HepG2 (cell line): ENCODE data around the gene LOC128125822.
A peak's percentile ranks its signal among the peaks of the same experiment; 100 is the strongest.

Experiments
- HOXD1 ChIP-seq: sonication (generic); formaldehyde crosslinking; IDR thresholded peaks from 2 replicates; pipeline ENCODE4 v1.5.0; 2020; ENCODE audit warnings: missing genetic modification reagents
- PRDM10 ChIP-seq: sonication (generic); formaldehyde crosslinking; IDR thresholded peaks from 2 replicates; pipeline ENCODE4 v1.4.0; 2020; ENCODE audit warnings: low read depth, missing genetic modification reagents
- ZNF234 ChIP-seq: sonication (generic); formaldehyde crosslinking; conservative IDR thresholded peaks from 2 replicates; pipeline ENCODE4 v1.5.1; 2020; ENCODE audit warnings: mild to moderate bottlenecking, missing genetic modification reagents
- ZNF235 ChIP-seq: sonication (generic); formaldehyde crosslinking; IDR thresholded peaks from 2 replicates; pipeline ENCODE4 v1.8.1; 2023; ENCODE audit warnings: mild to moderate bottlenecking, missing genetic modification reagents, borderline replicate concordance
- ZNF841 ChIP-seq: sonication (generic); formaldehyde crosslinking; IDR thresholded peaks from 2 replicates; pipeline ENCODE4 v1.8.1; 2023; ENCODE audit warnings: missing genetic modification reagents, borderline replicate concordance
- TF ChIP-seq, protein P1 (sequence below): sonication (generic); formaldehyde crosslinking; IDR thresholded peaks from 2 replicates; pipeline ENCODE4 v1.5.1; 2020; ENCODE audit warnings: mild to moderate bottlenecking, missing genetic modification reagents, borderline replicate concordance
- TF ChIP-seq, protein P2 (sequence below): sonication (generic); formaldehyde crosslinking; IDR thresholded peaks from 2 replicates; pipeline ENCODE4 v1.4.0; 2020; ENCODE audit warnings: missing genetic modification reagents
- TF ChIP-seq, protein P3 (sequence below): sonication (generic); formaldehyde crosslinking; IDR thresholded peaks from 2 replicates; pipeline ENCODE4 v1.4.0; 2020; ENCODE audit warnings: mild to moderate bottlenecking, missing genetic modification reagents

The LOC128125822 gene

DNA sequence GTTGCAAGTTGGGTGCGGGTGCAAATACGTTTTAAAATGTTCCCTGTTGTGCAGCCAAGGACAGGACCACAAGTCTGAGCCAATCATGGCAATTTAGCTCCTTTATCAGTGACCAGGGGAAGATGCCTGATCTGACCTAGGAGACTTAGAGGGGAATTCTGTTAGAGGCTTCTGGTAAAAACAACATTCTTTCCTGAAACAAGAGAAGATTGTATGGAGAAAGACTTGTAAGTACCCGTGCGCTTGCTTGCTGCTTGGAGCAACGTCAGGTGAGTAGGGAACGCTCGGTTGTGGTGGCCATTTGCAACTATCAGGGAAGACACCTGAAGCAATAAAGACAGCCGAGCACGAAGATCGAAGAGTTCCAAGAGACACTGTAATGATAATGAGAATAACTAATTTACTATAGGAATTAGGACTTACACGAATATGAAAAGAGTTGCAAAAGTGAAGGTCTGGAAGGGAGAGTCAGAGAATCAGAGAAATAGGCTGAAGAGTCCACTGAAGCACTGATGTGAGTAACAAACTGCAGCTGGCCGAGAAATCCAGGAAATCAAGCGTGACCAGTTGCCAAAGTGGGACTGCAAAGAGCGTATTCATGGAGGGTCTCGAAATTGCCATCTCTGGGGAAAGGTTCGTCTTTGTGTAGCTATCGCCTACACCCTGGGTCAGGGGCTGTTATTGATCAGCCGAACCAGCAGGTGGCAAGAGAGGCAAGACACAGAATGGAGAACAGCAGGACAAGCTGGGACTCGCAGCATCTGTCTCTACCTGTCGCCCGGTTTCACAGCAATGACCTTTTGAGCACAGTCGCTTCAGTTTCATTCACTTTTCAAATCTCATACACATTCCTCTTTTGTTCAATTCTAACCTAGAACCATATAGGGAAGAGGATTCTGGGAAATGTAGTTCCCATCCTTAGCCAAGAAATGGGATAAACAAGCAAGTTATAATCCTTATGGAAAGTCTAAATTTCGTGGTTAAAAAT, 26.1 kb downstream of the LOC128125822 start (continued):
- TF ChIP-seq, protein P1, sequence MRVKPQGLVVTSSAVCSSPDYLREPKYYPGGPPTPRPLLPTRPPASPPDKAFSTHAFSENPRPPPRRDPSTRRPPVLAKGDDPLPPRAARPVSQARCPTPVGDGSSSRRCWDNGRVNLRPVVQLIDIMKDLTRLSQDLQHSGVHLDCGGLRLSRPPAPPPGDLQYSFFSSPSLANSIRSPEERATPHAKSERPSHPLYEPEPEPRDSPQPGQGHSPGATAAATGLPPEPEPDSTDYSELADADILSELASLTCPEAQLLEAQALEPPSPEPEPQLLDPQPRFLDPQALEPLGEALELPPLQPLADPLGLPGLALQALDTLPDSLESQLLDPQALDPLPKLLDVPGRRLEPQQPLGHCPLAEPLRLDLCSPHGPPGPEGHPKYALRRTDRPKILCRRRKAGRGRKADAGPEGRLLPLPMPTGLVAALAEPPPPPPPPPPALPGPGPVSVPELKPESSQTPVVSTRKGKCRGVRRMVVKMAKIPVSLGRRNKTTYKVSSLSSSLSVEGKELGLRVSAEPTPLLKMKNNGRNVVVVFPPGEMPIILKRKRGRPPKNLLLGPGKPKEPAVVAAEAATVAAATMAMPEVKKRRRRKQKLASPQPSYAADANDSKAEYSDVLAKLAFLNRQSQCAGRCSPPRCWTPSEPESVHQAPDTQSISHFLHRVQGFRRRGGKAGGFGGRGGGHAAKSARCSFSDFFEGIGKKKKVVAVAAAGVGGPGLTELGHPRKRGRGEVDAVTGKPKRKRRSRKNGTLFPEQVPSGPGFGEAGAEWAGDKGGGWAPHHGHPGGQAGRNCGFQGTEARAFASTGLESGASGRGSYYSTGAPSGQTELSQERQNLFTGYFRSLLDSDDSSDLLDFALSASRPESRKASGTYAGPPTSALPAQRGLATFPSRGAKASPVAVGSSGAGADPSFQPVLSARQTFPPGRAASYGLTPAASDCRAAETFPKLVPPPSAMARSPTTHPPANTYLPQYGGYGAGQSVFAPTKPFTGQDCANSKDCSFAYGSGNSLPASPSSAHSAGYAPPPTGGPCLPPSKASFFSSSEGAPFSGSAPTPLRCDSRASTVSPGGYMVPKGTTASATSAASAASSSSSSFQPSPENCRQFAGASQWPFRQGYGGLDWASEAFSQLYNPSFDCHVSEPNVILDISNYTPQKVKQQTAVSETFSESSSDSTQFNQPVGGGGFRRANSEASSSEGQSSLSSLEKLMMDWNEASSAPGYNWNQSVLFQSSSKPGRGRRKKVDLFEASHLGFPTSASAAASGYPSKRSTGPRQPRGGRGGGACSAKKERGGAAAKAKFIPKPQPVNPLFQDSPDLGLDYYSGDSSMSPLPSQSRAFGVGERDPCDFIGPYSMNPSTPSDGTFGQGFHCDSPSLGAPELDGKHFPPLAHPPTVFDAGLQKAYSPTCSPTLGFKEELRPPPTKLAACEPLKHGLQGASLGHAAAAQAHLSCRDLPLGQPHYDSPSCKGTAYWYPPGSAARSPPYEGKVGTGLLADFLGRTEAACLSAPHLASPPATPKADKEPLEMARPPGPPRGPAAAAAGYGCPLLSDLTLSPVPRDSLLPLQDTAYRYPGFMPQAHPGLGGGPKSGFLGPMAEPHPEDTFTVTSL (CRISPR knock-in tag), result no peak; the same call in 1 of the 2 replicates
- TF ChIP-seq PRDM10 (CRISPR knock-in tag) (0 out of 2 replicates have a peak, but pooled peaks have one; percentile 53), ZNF234 (CRISPR knock-in tag) (no peak), HOXD1 (CRISPR knock-in tag) (no peak), ZNF841 (CRISPR knock-in tag) (no peak), ZNF235 (no peak)
- TF ChIP-seq, protein P2, sequence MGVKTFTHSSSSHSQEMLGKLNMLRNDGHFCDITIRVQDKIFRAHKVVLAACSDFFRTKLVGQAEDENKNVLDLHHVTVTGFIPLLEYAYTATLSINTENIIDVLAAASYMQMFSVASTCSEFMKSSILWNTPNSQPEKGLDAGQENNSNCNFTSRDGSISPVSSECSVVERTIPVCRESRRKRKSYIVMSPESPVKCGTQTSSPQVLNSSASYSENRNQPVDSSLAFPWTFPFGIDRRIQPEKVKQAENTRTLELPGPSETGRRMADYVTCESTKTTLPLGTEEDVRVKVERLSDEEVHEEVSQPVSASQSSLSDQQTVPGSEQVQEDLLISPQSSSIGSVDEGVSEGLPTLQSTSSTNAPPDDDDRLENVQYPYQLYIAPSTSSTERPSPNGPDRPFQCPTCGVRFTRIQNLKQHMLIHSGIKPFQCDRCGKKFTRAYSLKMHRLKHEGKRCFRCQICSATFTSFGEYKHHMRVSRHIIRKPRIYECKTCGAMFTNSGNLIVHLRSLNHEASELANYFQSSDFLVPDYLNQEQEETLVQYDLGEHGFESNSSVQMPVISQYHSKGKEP (CRISPR knock-in tag), result no peak
- TF ChIP-seq, protein P3, sequence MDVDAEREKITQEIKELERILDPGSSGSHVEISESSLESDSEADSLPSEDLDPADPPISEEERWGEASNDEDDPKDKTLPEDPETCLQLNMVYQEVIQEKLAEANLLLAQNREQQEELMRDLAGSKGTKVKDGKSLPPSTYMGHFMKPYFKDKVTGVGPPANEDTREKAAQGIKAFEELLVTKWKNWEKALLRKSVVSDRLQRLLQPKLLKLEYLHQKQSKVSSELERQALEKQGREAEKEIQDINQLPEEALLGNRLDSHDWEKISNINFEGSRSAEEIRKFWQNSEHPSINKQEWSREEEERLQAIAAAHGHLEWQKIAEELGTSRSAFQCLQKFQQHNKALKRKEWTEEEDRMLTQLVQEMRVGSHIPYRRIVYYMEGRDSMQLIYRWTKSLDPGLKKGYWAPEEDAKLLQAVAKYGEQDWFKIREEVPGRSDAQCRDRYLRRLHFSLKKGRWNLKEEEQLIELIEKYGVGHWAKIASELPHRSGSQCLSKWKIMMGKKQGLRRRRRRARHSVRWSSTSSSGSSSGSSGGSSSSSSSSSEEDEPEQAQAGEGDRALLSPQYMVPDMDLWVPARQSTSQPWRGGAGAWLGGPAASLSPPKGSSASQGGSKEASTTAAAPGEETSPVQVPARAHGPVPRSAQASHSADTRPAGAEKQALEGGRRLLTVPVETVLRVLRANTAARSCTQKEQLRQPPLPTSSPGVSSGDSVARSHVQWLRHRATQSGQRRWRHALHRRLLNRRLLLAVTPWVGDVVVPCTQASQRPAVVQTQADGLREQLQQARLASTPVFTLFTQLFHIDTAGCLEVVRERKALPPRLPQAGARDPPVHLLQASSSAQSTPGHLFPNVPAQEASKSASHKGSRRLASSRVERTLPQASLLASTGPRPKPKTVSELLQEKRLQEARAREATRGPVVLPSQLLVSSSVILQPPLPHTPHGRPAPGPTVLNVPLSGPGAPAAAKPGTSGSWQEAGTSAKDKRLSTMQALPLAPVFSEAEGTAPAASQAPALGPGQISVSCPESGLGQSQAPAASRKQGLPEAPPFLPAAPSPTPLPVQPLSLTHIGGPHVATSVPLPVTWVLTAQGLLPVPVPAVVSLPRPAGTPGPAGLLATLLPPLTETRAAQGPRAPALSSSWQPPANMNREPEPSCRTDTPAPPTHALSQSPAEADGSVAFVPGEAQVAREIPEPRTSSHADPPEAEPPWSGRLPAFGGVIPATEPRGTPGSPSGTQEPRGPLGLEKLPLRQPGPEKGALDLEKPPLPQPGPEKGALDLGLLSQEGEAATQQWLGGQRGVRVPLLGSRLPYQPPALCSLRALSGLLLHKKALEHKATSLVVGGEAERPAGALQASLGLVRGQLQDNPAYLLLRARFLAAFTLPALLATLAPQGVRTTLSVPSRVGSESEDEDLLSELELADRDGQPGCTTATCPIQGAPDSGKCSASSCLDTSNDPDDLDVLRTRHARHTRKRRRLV (CRISPR knock-in tag), result 0 out of 2 replicates have a peak, but pooled peaks have one; percentile 24
